SK-N-SH (cell line): ENCODE results near the gene GJA5. TPM values are rescaled to one million over a fixed set of nuclear protein-coding genes. Genes with fewer than 3 reads are reported as not detected.

ENCODE experiments used
- CTCF ChIA-PET: fragments of 300-600, 350-600 bp; formaldehyde crosslinking; extraction: SDS; loops from one replicate; lab custom pipeline; 2021; lab: Yijun Ruan, JAX
- POLR2A ChIA-PET: fragments of 350-600 bp; sonication (Branson Sonifier 250); formaldehyde crosslinking; extraction: SDS; loops from one replicate; lab custom pipeline; 2020; ENCODE audit warnings: antibody characterized with exemption, inconsistent platforms; lab: Yijun Ruan, JAX
- DNase-seq: peaks from one replicate; pipeline ENCODE4 v3.0.0; 2012
- H2AFZ ChIP-seq: fragments of 200-600 bp; sonication (generic); 2 replicates; pipeline ENCODE4 v1.8.1; 2016; ENCODE audit warnings: antibody characterized with exemption, mild to moderate bottlenecking, low read depth
- H3F3A ChIP-seq: fragments of 200-600 bp; sonication (generic); replicated peaks from 2 replicates; pipeline ENCODE3; 2016; ENCODE audit warnings: antibody characterized with exemption, mild to moderate bottlenecking; ENCODE audit not compliant: insufficient read depth
- H3K27ac ChIP-seq, 2 experiments: fragments of 200-500 bp in 1 of 2; fragments of 200-600 bp in 1 of 2; sonication (Bioruptor generic) in 1 of 2; sonication (generic), shearing (Covaris generic) in 1 of 2; 2 replicates each; pipeline versions ENCODE4 v1.5.1 to v1.6.1; 2014 to 2016; ENCODE audit warnings: low read depth in 2 of 2, inconsistent platforms in 1 of 2, low read length in 1 of 2, mild to moderate bottlenecking in 1 of 2, mixed read lengths in 1 of 2
- H3K27me3 ChIP-seq: fragments of 200-600 bp; sonication (generic), shearing (Covaris generic); 2 replicates; pipeline ENCODE4 v1.6.1; 2016; ENCODE audit warnings: mixed run types; ENCODE audit not compliant: insufficient read depth
- H3K36me3 ChIP-seq, 2 experiments: fragments of 200-500 bp in 1 of 2; fragments of 200-600 bp in 1 of 2; sonication (Bioruptor generic) in 1 of 2; sonication (generic) in 1 of 2; replicated peaks in 1 of 2; 2 replicates each; pipeline versions ENCODE3 to v1.5.1; 2014 to 2016; ENCODE audit warnings: low read length in 1 of 2, mild to moderate bottlenecking in 1 of 2; ENCODE audit not compliant: insufficient read depth in 2 of 2, control insufficient read depth in 1 of 2
- H3K4me1 ChIP-seq, 2 experiments: fragments of 200-500 bp in 1 of 2; fragments of 200-600 bp in 1 of 2; sonication (Bioruptor generic) in 1 of 2; sonication (generic), shearing (Covaris generic) in 1 of 2; 2 replicates each; pipeline versions ENCODE4 v1.5.1 to v1.6.1; 2014 to 2016; ENCODE audit warnings: low read depth in 1 of 2, low read length in 1 of 2, mixed run types in 1 of 2; ENCODE audit not compliant: insufficient read depth in 2 of 2, control insufficient read depth in 1 of 2
- H3K4me2 ChIP-seq: fragments of 200-600 bp; sonication (generic), shearing (Covaris generic); 2 replicates; pipeline ENCODE4 v1.6.1; 2017; ENCODE audit warnings: mixed run types
- H3K4me3 ChIP-seq, 2 experiments: fragments of 200-500 bp in 1 of 2; fragments of 200-600 bp in 1 of 2; sonication (Bioruptor generic) in 1 of 2; sonication (generic), shearing (Covaris generic) in 1 of 2; 2 replicates each; pipeline versions ENCODE4 v1.5.1 to v1.8.1; 2014 to 2016; ENCODE audit warnings: low read depth in 2 of 2, inconsistent platforms in 1 of 2, low read length in 1 of 2, mild to moderate bottlenecking in 1 of 2, mixed read lengths in 1 of 2, moderate library complexity in 1 of 2
- H3K79me2 ChIP-seq: fragments of 200-600 bp; sonication (generic); 2 replicates; pipeline ENCODE4 v1.8.1; 2017; ENCODE audit warnings: mild to moderate bottlenecking; ENCODE audit not compliant: insufficient read depth
- H3K9ac ChIP-seq: fragments of 200-600 bp; sonication (generic); 2 replicates; pipeline ENCODE4 v1.6.1; 2017; ENCODE audit warnings: mixed run types
- H3K9me2 ChIP-seq: fragments of 200-600 bp; sonication (generic); 2 replicates; pipeline ENCODE4 v1.6.1; 2017; ENCODE audit warnings: mixed run types
- H3K9me3 ChIP-seq: fragments of 200-600 bp; sonication (generic); 2 replicates; pipeline ENCODE4 v1.6.1; 2017; ENCODE audit warnings: mixed run types, mild to moderate bottlenecking, moderate library complexity
- H4K20me1 ChIP-seq: fragments of 200-600 bp; sonication (generic); 2 replicates; pipeline ENCODE4 v1.6.1; 2017; ENCODE audit warnings: mild to moderate bottlenecking, mixed run types; ENCODE audit not compliant: insufficient read depth
- CHD2 ChIP-seq: fragments of 150-350 bp; IDR thresholded peaks from 2 replicates; pipeline ENCODE4 v1.6.1; 2018; ENCODE audit warnings: low read length; ENCODE audit not compliant: partially characterized antibody
- ELF1 ChIP-seq: IDR thresholded peaks from 2 replicates; pipeline ENCODE4 v1.4.0; 2012
- EP300 ChIP-seq, 2 experiments: IDR thresholded peaks; 2 replicates each; pipeline versions ENCODE4 v1.4.0 to v1.6.1; 2012; ENCODE audit warnings: borderline replicate concordance in 1 of 2, low read depth in 1 of 2, low read length in 1 of 2
- EZH2phosphoT487 ChIP-seq: fragments of 200-600 bp; sonication (generic); IDR thresholded peaks from 2 replicates; pipeline ENCODE4 v1.6.1; 2017; ENCODE audit warnings: low read depth, mixed run types, mild to moderate bottlenecking, antibody characterized with exemption, moderate library complexity, borderline replicate concordance
- FOXJ3 ChIP-seq: sonication (generic); formaldehyde crosslinking; IDR thresholded peaks from 2 replicates; pipeline ENCODE4 v1.5.1; 2020; ENCODE audit warnings: mild to moderate bottlenecking, missing genetic modification reagents
- FOXM1 ChIP-seq: IDR thresholded peaks from 2 replicates; pipeline ENCODE4 v1.4.0; 2012; ENCODE audit warnings: low read depth, mild to moderate bottlenecking
- IRF3 ChIP-seq: fragments of 150-350 bp; IDR thresholded peaks from 2 replicates; pipeline ENCODE4 v1.6.1; 2016; ENCODE audit warnings: mild to moderate bottlenecking, low read depth, low read length
- JUND ChIP-seq: IDR thresholded peaks from 2 replicates; pipeline ENCODE4 v1.4.0; 2012
- MEF2A ChIP-seq: IDR thresholded peaks from 2 replicates; pipeline ENCODE4 v1.4.0; 2012; ENCODE audit warnings: low read depth, borderline replicate concordance
- MXI1 ChIP-seq: IDR thresholded peaks from 2 replicates; pipeline ENCODE4 v1.6.1; 2012; ENCODE audit warnings: mild to moderate bottlenecking, low read depth, low read length, improper control_type of control experiment
- POLR2AphosphoS5 ChIP-seq: IDR thresholded peaks from 2 replicates; pipeline ENCODE4 v1.6.1; 2012; ENCODE audit warnings: low read depth, low read length
- RAD21 ChIP-seq: IDR thresholded peaks from 2 replicates; pipeline ENCODE4 v1.6.1; 2012; ENCODE audit warnings: mild to moderate bottlenecking, low read length
- REST ChIP-seq: IDR thresholded peaks from 2 replicates; pipeline ENCODE4 v1.6.1; 2012; ENCODE audit warnings: mild to moderate bottlenecking, low read depth, low read length, moderate library complexity
- RFX5 ChIP-seq: IDR thresholded peaks from 2 replicates; pipeline ENCODE4 v1.6.1; 2012; ENCODE audit warnings: mild to moderate bottlenecking, improper control_type of control experiment, low read length
- RXRA ChIP-seq: IDR thresholded peaks from 2 replicates; pipeline ENCODE4 v1.4.0; 2012; ENCODE audit warnings: low read depth, mild to moderate bottlenecking, borderline replicate concordance
- SMC3 ChIP-seq: IDR thresholded peaks from 2 replicates; pipeline ENCODE4 v1.6.1; 2012; ENCODE audit warnings: low read depth, low read length, improper control_type of control experiment
- YY1 ChIP-seq: IDR thresholded peaks from 2 replicates; pipeline ENCODE4 v1.4.0; 2012; ENCODE audit warnings: low read depth, mild to moderate bottlenecking
- ZBTB33 ChIP-seq: IDR thresholded peaks from 2 replicates; pipeline ENCODE4 v1.4.0; 2012; ENCODE audit warnings: low read depth, borderline replicate concordance
- WGBS: methylation state at CpG from one replicate; pipeline ENCODE4 v1.1.6; 2017; ENCODE audit warnings: low lambda C conversion rate; 5-methylcytosine and 5-hydroxymethylcytosine counted together
- polyA plus RNA-seq, 3 experiments: library from polyadenylated mRNA; depleted of rRNA; stranded (reverse); fragments of >200 nt; gene quantifications; 2 replicates each; pipeline ENCODE4 v1.2.3, GENCODE V29; 2012
- TF ChIP-seq, protein P1 (sequence below): IDR thresholded peaks from 2 replicates; pipeline ENCODE4 v1.4.0; 2012; ENCODE audit warnings: low read depth

Gene GJA5
- polyA plus RNA-seq, 1 of the 3 experiments (the other 2 are of a cell fraction), result not detected

GRCh38 chr1:147756341-147756740, 4.1 kb downstream of the GJA5 start:
- CTCF ChIA-PET, result no interaction called here
- no peak for DNase-seq
- no peak for TF ChIP-seq POLR2AphosphoS5
- TF ChIP-seq, all 33 proteins: peak for 0

DNA sequence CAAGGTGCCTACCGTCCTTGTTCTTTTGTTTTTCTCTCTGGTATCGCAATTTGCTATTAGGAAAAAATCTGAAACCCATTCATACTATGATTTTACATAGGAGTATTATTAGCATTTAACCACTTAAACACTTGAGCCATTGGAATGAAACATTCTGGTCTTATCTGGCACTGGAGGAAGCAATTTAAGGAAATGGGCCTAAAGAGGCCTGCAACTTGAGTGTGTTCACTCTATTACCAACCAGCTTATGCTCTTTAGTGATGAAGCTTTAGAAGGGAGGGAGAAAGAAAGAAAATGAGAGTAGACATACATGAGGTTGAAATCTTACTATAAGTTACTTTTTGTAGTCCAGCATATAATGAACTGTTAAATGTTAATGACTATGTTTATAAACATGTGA, 5.7 kb downstream of the GJA5 start:
- TF ChIP-seq RFX5 (no peak), MEF2A (no peak), EZH2phosphoT487 (no peak), RAD21 (no peak), SMC3 (no peak), MXI1 (no peak), EP300 (IDR thresholded peaks at IDR 0.05; ENCODE audit: borderline replicate concordance in 1 of 2, low read depth in 1 of 2, low read length in 1 of 2) (no peak), CHD2 (no peak), RXRA (no peak), FOXM1 (no peak), YY1 (no peak), ZBTB33 (no peak), ELF1 (no peak), REST (no peak), FOXJ3 (CRISPR knock-in tag) (no peak), IRF3 (no peak), JUND (no peak)
- TF ChIP-seq, protein P1, sequence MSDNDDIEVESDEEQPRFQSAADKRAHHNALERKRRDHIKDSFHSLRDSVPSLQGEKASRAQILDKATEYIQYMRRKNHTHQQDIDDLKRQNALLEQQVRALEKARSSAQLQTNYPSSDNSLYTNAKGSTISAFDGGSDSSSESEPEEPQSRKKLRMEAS, result no peak
- Histone ChIP-seq H3K79me2 (no peaks in the 10 kb centered on the region), H3K9me2 (no peaks in the 10 kb centered on the region), H3K9ac (no peak overlapping the region), H3F3A (no peaks in the 10 kb centered on the region), H3K27ac (no peak overlapping the region), H4K20me1 (no peaks in the 10 kb centered on the region), H3K4me1 (peaks cover 0 to 6% of the 10 kb centered on the region in 2 experiments; a peak in 1 of 4 replicates), H3K4me3 (no peak overlapping the region), H3K27me3 (peaks cover 11% of the 10 kb centered on the region; the same call in 1 of the 2 replicates), H3K36me3 (no peaks in the 10 kb centered on the region), H3K9me3 (no peaks in the 10 kb centered on the region), H3K4me2 (no peak overlapping the region), H2AFZ (no peak overlapping the region)
- no peak for DNase-seq
- 15% methylated on average over 2 of the region's 2 CpGs for WGBS
- ChIA-PET CTCF (no interaction called here), POLR2A (interaction anchor here (0.5 kb wide), 1 partner anchor 100 kb away, joined by 4 read pairs; no protein-coding TSS in a partner anchor)

More at GRCh38 chr1:147756341-147756740, 4.1 kb downstream of the GJA5 start:
- Histone ChIP-seq H3K9me2 (no peaks in the 10 kb centered on the region), H3K79me2 (no peaks in the 10 kb centered on the region), H3K27me3 (peaks cover 11% of the 10 kb centered on the region; the same call in 1 of the 2 replicates), H4K20me1 (no peaks in the 10 kb centered on the region), H3F3A (no peaks in the 10 kb centered on the region), H3K36me3 (no peaks in the 10 kb centered on the region), H2AFZ (no peak overlapping the region), H3K27ac (no peak overlapping the region), H3K4me2 (no peak overlapping the region), H3K4me1 (peaks cover 0 to 6% of the 10 kb centered on the region in 2 experiments; a peak in 1 of 4 replicates), H3K9ac (no peak overlapping the region), H3K4me3 (no peak overlapping the region), H3K9me3 (no peaks in the 10 kb centered on the region)
- WGBS, result 3% methylated on average over 3 of the region's 3 CpGs
- POLR2A ChIA-PET, result no interaction called here
